Skeletal muscle satellite cell (primary cell): ENCODE data around the gene FAH.
"Not testable (repeated sequence)": the region's sequence is repeated elsewhere in the genome, so short reads cannot be mapped to it uniquely, and the experiment has no call there.

ENCODE experiments used
- H3K27me3 ChIP-seq: 2 replicates; pipeline ENCODE4 v1.7.0; 2013; ENCODE audit warnings: low read length; ENCODE audit not compliant: control insufficient read depth, insufficient read depth
- H3K36me3 ChIP-seq: 2 replicates; pipeline ENCODE4 v1.7.0; 2013; ENCODE audit warnings: mild to moderate bottlenecking, control low read depth, low read length; ENCODE audit not compliant: insufficient read depth
- H3K4me1 ChIP-seq: 2 replicates; pipeline ENCODE4 v1.7.0; 2013; ENCODE audit warnings: low read length; ENCODE audit not compliant: control insufficient read depth, insufficient read depth
- H3K4me2 ChIP-seq: 2 replicates; pipeline ENCODE4 v1.7.0; 2013; ENCODE audit warnings: mild to moderate bottlenecking, low read length
- H3K4me3 ChIP-seq: 2 replicates; pipeline ENCODE4 v1.7.0; 2013; ENCODE audit warnings: low read length
- H3K9ac ChIP-seq: 2 replicates; pipeline ENCODE4 v1.7.0; 2013; ENCODE audit warnings: mild to moderate bottlenecking, low read depth, low read length, moderate library complexity
- H3K9me3 ChIP-seq: replicated peaks from 2 replicates; pipeline ENCODE4 v1.7.0; 2013; ENCODE audit warnings: mild to moderate bottlenecking, control low read depth, low read length

The FAH gene

DNA sequence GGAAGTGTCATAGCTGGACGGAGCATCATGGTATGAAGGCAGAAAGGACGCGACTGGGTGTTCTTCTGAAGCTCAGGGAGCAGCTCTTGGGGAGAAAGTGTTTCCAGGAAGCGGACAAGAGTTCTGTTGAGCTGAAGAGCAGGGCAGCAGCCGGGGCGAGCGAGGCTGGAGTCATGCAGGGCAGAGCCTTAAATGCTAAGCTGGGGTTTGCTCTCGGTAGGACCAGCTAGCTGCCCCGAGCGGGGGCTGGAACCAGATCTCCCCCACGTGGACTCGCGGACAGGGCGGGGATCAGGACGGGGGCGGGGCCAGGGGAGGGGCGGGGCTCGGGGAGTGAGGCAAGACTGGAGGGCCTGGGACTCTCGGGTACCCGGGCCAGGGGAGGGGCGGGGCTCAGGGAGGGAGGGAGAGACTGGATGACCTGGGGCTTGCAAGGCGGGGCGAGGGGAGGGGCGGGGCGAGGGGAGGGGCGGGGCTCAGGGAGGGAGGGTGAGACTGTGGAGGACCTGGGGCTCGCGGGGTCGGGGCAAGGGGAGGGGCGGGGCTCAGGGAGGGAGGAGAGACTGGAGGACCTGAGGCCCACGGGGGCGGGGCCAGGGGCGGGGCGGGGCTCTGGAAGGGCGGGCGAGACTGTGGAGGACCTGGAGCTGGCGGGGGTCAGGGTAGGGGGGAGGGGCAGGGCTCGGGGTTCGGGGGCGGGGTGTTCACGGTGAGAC, 461 bp upstream of the FAH start:
- H3K9ac ChIP-seq: peak overlapping the region; percentile 81
- no peaks in the 10 kb centered on the region for H3K36me3 ChIP-seq

DNA sequence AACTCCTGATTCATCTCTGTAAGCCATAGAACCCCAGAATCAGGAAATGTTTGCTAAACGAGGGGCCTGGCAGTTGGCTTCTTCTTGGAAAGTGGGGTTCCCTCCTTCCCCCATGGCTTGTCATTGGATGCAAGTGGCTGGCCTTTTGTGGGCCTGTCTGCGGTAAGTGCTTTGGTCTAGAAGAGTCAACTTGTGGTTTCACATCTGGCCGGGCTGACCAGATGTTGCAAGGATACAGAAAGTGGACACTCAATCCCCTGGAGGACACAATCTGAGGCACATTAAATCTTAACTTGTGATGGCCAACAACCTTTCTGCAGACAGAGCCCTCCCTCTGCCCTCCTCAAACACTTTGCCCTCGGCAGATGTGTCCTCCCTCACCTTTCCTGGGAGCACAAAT, 1.1 kb downstream of the FAH start:
- no peaks in the 10 kb centered on the region for H3K27me3 ChIP-seq
- no peaks in the 10 kb centered on the region for H3K9me3 ChIP-seq
- H3K9ac ChIP-seq: peak overlapping the region; percentile 81
- H3K4me2 ChIP-seq: peak overlapping the region; percentile 93
- H3K4me1 ChIP-seq: peaks cover 17% of the 10 kb centered on the region
- H3K4me3 ChIP-seq: peak overlapping the region; percentile 89
- no peaks in the 10 kb centered on the region for H3K36me3 ChIP-seq

More for the DNA sequence above, 461 bp upstream of the FAH start:
- Histone ChIP-seq H3K4me1 (peaks cover 17% of the 10 kb centered on the region), H3K4me2 (peak overlapping the region; percentile 93), H3K27me3 (no peaks in the 10 kb centered on the region), H3K9me3 (no peaks in the 10 kb centered on the region), H3K4me3 (peak overlapping the region; percentile 89)

DNA sequence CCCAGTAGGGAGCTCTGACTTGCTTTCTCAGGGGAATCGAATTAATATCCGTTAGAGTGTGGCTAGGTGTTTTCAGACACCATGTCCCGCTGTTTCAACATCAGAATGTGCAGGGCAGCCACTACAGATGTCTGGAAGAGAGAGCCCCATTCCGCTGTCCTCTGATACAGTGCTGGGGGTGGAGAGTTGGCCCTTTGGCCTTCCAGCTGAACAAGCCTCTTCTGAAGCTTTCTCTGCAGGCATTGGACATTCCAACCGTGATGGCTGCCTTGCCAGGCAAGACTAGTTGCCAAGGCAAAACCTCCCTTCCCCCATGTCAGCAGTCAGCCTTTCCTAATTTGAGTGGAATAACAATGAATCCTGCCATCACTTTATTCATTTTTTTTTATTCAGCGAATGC, 1.5 kb downstream of the FAH start:
- peaks cover 17% of the 10 kb centered on the region for H3K4me1 ChIP-seq
- H3K9ac ChIP-seq: no peak overlapping the region
- H3K4me2 ChIP-seq: peak overlapping the region; percentile 93
- H3K27me3 ChIP-seq: no peaks in the 10 kb centered on the region
- H3K36me3 ChIP-seq: no peaks in the 10 kb centered on the region
- H3K4me3 ChIP-seq: no peak overlapping the region
- H3K9me3 ChIP-seq: no peaks in the 10 kb centered on the region

DNA sequence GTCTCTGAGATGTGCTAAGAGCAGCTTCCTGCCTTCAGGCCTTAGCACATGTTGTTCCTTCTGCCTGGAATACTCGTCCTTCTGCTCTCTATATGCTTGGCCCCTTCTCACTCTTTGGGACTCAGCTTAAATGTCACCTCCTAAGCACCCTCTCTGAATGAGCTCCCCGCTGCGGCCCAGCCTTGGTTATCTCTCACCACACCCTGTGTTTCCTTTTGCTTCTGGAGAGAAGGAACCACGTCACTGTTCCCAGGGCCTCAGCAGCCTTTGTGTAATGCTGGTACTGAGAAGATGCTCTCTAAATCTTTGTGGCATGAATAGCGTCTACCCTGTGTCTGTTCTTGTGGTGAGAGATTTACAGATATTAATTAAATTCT, 2.2 kb downstream of the FAH start:
- H3K36me3 ChIP-seq: peaks cover 6% of the 10 kb centered on the region
- no peak overlapping the region for H3K4me3 ChIP-seq
- H3K4me2 ChIP-seq: no peak overlapping the region
- H3K9ac ChIP-seq: no peak overlapping the region
- H3K27me3 ChIP-seq: no peaks in the 10 kb centered on the region
- peaks cover 20% of the 10 kb centered on the region for H3K4me1 ChIP-seq
- no peaks in the 10 kb centered on the region for H3K9me3 ChIP-seq

DNA sequence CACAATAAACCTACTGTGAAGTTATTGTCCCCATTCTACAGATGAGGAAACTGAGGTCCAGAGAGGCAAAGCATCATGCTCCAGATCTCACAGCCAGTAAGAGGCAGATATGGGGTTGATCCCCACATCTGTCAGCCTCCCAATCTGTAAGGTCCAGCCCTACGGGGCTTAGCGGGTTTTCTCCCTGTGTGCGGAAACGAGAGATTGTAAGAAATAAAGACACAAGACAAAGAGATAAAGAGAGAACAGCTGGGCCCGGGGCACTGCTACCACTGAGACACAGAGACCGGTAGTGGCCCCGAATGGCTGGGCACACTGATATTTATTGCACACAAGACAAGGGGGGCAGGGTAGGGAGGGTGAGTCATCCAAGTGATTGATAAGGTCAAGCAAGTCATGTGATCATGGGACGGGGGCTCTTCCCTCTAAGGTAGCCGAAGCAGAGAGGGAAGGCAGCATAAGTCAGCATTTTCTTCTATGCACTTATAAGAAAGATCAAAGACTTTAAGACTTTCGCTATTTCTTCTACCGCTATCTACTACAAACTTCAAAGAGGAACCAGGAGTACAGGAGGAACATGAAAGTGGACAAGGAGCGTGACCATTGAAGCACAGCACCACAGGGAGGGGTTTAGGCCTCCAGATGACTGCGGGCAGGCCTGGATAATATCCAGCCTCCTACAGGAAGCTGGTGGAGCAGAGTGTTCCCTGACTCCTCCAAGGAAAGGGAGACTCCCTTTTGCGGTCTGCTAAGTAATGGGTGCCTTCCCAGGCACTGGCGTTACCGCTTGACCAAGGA, 2.8 kb downstream of the FAH start:
- H3K4me2 ChIP-seq, H3K9ac ChIP-seq, H3K9me3 ChIP-seq, H3K4me3 ChIP-seq, H3K27me3 ChIP-seq: not testable (repeated sequence)
- peaks cover 10% of the 10 kb centered on the region for H3K36me3 ChIP-seq
- H3K4me1 ChIP-seq: peaks cover 26% of the 10 kb centered on the region

DNA sequence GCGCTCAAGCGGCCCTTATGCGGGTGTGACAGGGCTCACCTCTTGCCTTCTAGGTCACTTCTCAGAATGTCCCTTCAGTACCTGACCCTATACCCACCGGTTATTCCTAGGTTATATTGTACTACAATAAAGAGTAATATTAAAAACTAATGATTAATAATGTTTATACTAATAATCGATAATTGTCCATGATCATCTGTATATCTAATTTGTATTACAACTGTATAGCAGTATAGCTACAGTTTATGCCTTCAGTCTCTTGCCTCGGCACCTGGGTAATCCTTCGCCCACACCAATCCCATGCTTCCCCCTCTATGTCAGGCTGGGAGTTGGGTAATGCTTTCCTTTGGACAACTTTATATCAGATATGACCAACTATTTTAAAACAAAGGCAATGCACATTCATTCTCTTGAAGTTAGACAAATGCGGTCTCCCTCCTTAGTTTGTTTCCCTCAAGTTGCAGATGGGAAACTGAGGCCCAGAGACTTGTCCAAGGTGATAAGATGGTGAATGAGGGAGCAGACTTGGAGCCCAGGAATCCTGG, 3.4 kb downstream of the FAH start:
- H3K9ac ChIP-seq: no peak overlapping the region
- H3K4me1 ChIP-seq: peaks cover 32% of the 10 kb centered on the region
- peaks cover 15% of the 10 kb centered on the region for H3K36me3 ChIP-seq
- no peaks in the 10 kb centered on the region for H3K27me3 ChIP-seq
- H3K4me2 ChIP-seq: no peak overlapping the region
- H3K4me3 ChIP-seq: no peak overlapping the region
- H3K9me3 ChIP-seq: no peaks in the 10 kb centered on the region

DNA sequence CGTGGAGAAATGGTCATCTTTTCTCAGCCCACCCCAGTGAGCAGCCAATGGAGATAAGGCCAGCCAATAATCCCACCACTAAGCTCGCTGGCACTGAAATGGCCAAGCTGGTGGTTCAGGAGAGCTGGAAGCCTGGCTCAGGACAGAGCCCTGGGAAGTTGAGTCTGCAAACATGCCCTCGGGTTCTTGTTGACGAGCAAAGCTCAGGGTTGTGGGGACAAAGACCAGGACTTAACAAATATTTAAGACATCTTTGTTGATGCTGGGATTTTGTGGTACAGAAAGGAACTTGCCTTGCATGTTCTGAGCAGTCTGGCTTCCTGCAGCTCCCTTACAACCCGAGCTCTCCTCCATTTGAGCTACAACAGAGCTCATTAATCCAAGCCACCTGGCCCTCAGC, 4.4 kb downstream of the FAH start:
- Histone ChIP-seq H3K4me1 (peaks cover 28% of the 10 kb centered on the region), H3K36me3 (peaks cover 18% of the 10 kb centered on the region), H3K9me3 (no peaks in the 10 kb centered on the region), H3K27me3 (no peaks in the 10 kb centered on the region), H3K9ac (no peak overlapping the region), H3K4me3 (no peak overlapping the region), H3K4me2 (no peak overlapping the region)

DNA sequence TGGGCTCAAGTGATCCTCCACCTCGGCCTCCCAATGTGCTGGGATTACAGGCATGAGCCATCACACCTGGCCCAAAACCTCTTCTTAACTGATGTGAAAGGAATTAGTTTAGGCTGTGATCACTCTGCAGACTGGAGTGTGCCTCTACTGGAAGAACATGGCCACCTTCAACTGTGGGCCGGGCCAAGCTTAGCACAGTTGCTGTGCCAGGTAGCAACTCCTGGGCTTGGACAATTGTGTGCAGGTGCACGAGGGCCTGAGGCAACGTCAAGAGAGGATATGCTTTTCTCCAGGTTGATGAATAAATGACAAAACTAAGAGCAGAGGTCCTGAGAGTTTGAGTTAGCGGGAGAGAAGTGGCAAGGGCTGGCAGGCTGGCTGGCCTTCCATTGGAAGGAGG, 6.5 kb downstream of the FAH start:
- peaks cover 16% of the 10 kb centered on the region for H3K4me1 ChIP-seq
- no peak overlapping the region for H3K4me3 ChIP-seq
- H3K9ac ChIP-seq: no peak overlapping the region
- H3K9me3 ChIP-seq: no peaks in the 10 kb centered on the region
- no peak overlapping the region for H3K4me2 ChIP-seq
- H3K36me3 ChIP-seq: peaks cover 23% of the 10 kb centered on the region
- H3K27me3 ChIP-seq: no peaks in the 10 kb centered on the region

DNA sequence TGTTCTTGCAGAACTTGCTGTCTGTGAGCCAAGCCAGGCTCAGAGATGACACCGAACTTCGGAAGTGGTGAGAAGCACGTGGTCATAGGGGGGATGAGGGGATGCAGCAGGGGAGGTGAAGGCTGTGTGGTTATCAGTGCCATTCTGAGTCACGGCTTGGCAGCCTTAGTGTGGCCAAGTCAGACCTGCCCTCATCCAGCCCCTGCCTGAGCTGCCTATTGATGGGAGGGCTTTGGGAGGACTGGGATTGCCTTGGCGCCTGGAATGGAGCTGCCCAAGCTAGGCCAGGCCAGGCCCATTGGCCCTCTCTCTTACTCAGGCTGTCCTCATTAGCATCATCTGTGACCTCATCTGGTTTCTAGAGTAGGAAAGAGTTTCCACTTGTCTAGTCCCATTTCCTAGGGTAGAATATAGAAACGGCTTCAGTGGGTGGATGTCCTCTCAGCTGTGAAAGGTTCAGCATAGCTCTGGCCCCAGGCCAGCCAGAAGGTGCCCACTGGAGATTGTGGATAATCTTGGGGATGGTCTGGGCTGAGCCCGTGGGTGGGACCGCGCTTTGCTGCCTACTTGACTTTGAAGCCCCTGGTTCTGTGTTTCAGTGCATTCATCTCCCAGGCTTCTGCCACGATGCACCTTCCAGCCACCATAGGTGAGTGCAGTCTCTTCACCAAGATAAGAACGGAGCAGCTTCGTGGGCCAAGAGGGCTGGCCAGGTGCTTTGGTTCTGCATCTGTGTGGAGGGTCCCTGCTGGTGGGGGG, 7.2 kb downstream of the FAH start:
- H3K36me3 ChIP-seq: peaks cover 23% of the 10 kb centered on the region
- H3K4me3 ChIP-seq: no peak overlapping the region
- H3K4me2 ChIP-seq: peak overlapping the region; percentile 37
- H3K27me3 ChIP-seq: no peaks in the 10 kb centered on the region
- no peak overlapping the region for H3K9ac ChIP-seq
- no peaks in the 10 kb centered on the region for H3K9me3 ChIP-seq
- peaks cover 15% of the 10 kb centered on the region for H3K4me1 ChIP-seq

DNA sequence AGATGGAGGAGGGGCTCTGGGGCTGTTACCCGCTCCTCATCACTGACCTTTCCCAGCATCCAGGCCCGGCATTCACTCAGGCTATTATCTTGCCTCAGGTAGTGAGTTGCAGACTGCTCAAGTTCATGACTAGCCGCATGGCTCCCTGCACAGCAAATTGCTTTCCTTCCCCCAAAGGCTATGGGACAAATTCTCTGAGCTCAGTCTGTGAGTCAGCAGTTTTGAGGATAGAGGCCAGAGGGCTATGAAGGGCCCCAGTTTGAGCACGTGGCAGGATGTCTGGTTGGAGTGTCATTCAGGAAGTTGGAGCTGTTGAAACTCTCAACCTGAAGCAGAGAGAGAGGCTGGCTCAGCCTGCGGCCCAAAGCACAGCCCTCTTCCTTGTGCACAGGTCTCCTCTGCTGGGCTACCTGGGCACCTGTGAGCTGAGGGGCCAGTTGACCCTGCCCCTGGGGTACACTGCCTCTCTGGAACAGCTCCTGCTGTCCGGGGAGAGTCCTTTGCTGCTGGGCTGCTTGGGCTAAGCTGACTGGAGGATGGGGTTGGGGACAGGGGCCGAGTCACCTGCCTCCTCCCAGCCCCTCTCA, 7.9 kb downstream of the FAH start:
- H3K27me3 ChIP-seq: no peaks in the 10 kb centered on the region
- H3K4me1 ChIP-seq: peaks cover 15% of the 10 kb centered on the region
- H3K9me3 ChIP-seq: no peaks in the 10 kb centered on the region
- peak overlapping the region; percentile 37 for H3K4me2 ChIP-seq
- H3K9ac ChIP-seq: peak overlapping the region; percentile 52
- H3K36me3 ChIP-seq: peaks cover 23% of the 10 kb centered on the region
- no peak overlapping the region for H3K4me3 ChIP-seq

DNA sequence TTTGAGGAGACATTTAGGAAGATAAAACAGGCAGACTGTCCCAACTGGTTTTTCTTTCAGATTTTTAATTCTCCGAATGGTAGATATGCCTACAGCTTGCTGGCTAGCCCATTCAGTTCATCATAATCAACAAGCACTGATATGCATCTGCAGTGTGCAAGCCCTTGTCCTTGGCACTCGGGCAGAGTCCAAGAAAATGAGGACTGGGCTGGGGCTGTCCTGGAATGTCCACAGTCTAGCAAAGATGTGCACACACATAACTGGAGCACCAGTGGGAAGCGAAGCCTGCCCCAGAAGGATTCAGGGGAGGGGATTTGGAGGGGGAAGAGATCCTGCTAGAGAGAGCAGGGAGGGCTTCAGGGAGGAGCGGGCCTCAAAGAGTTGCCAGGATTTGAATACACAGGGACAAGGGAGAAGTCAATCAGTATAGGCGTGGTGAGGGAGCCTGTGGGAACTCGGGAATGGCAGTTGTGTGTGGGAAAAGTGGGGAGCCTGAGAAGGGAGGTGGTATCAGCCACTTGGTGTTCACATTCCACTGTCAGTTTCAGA, 8.7 kb downstream of the FAH start:
- Histone ChIP-seq H3K9ac (no peak overlapping the region), H3K4me1 (peaks cover 15% of the 10 kb centered on the region), H3K27me3 (no peaks in the 10 kb centered on the region), H3K4me2 (no peak overlapping the region), H3K36me3 (peaks cover 23% of the 10 kb centered on the region), H3K9me3 (no peaks in the 10 kb centered on the region), H3K4me3 (no peak overlapping the region)
